ENCODE data around the gene SCN10A. TPM values are rescaled to one million over a fixed set of nuclear protein-coding genes. Genes with fewer than 3 reads are reported as not detected.

SCN10A gene
- total RNA-seq (not detected), total RNA-seq (0 reads per million in 2 donors)

DNA sequence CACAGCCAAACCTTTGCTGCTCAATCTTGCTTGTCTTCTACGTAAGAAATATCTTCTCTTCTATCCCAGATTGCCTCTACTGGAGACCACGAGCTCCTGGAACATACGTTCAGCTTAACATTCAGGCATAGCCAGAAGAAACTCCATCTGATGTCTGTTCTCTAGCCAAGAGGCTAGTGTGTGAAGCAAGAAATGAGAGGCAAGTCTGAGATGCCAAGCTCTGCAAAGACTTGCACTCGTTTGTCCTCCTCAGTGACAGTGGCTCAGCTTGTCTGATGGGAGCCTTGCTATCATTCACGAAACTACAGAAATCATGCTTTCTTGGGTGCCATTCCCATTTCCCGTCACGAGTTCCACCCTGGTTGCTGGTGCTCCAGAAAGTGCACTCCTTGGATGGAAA, at the start of gene SCN10A:
Gene SCN10A (minus strand): TSS at position 192 of the 400 bp plus-strand sequence. CDS start 22,207 bp downstream, outside the sequence.
- H3K27ac Mint-ChIP-seq = no peak within 1 kb of the TSS
- ATAC-seq = no peak
- no peak for DNase-seq
- no peaks in the 10 kb centered on the region for H3K9me3 ChIP-seq (ENCODE audit: control insufficient read depth, low read length, poor library complexity, severe bottlenecking)
- H3K36me3 Mint-ChIP-seq (ENCODE audit: low read depth) = no peaks in the 10 kb centered on the region
- H3K27me3 Mint-ChIP-seq = peaks cover 27% of the 10 kb centered on the region
- H3K4me3 Mint-ChIP-seq = no peak within 1 kb of the TSS
- H3K4me1 Mint-ChIP-seq = no peaks in the 10 kb centered on the region

DNA sequence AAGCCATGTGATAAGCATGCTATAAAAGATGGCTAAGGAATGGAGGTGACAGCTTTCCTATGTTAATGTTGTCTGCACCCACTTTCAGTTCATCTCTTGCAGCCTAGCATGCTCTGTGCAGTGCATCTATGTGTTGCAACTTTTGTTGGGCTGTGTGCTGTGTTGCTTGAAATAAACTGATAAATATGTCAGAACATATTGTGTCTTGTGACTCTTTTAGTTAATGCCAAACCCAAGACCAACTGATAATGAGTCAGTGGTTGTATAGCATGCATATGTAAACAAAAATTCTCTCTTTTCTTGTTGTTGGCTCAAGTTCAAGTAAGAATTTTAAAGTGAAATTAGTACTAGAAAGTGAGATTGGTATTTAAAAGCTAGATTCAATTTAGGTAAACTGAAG, 37.0 kb upstream of the SCN10A start:
- Mint-ChIP-seq H3K4me1 (no peaks in the 10 kb centered on the region), H3K4me3 (no peak overlapping the region), H3K36me3 (ENCODE audit: low read depth) (no peaks in the 10 kb centered on the region), H3K27ac (no peak overlapping the region), H3K27me3 (peaks cover 21% of the 10 kb centered on the region)
- H3K9me3 ChIP-seq (ENCODE audit: control insufficient read depth, low read length, poor library complexity, severe bottlenecking) = no peaks in the 10 kb centered on the region
- DNase-seq (no peak), ATAC-seq (no peak)

DNA sequence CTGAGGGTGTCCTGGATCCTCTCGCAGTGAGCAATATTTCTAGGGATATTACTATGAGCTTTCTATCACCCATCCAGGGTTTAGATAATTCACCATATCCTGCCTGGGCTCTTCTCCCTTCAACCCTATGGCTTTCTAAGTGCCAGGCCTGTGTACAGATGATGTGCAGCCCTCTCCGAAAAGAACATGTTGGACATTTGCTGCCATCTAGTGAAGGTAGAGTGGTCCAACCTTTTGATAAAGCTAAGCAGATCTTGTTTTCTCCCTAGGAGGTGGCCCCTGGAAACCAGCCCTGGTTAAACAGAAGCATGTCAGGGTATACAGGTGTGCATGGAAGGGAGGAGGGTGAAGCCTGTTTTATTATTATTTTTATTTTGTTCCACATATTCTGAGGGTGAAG, 27.9 kb upstream of the SCN10A start:
- Mint-ChIP-seq H3K27me3 (peaks cover 48% of the 10 kb centered on the region), H3K4me1 (no peaks in the 10 kb centered on the region), H3K4me3 (no peak overlapping the region), H3K36me3 (ENCODE audit: low read depth) (peaks cover 4% of the 10 kb centered on the region), H3K27ac (no peak overlapping the region)
- H3K9me3 ChIP-seq (ENCODE audit: control insufficient read depth, low read length, poor library complexity, severe bottlenecking) = no peaks in the 10 kb centered on the region
- ATAC-seq (no peak), DNase-seq (no peak)

DNA sequence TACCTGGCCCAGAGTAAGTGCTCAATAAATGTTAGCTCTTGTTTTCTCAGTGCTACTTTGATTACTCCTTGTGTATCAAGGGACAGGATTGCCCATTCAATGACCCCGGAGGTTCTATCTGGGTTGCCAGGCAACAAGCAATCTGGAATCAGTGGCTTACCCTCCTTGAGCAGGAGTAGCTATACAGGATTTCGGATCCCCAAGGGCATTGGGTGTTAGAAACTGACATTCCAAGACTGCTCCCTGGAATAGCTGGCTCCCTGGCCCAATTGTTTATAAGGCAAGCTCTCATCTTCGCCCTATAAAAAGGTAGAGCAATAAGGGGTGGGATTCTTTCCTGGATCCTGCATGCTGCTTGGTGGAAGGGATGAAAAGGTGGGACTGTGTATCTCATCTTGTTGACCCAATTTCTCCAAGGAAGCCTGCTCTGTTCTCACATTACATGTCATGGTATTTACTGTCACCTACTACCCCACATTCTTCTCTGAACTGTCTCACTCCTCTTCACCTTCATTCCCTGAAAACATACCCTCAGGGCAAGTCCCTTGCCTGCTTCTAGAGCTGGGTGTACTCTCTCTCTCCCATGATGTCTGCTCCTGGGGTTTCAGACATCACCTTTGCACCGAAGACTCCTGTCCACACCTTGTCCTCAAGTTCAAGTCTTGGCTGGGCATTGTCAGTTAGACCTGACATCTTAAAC, 26.4 kb upstream of the SCN10A start:
- Mint-ChIP-seq H3K36me3 (ENCODE audit: low read depth) (peaks cover 4% of the 10 kb centered on the region), H3K27ac (no peak overlapping the region), H3K27me3 (peaks cover 47% of the 10 kb centered on the region), H3K4me3 (no peak overlapping the region), H3K4me1 (no peaks in the 10 kb centered on the region)
- ATAC-seq (no peak), DNase-seq (no peak)
- H3K9me3 ChIP-seq (ENCODE audit: control insufficient read depth, low read length, poor library complexity, severe bottlenecking) = no peaks in the 10 kb centered on the region

DNA sequence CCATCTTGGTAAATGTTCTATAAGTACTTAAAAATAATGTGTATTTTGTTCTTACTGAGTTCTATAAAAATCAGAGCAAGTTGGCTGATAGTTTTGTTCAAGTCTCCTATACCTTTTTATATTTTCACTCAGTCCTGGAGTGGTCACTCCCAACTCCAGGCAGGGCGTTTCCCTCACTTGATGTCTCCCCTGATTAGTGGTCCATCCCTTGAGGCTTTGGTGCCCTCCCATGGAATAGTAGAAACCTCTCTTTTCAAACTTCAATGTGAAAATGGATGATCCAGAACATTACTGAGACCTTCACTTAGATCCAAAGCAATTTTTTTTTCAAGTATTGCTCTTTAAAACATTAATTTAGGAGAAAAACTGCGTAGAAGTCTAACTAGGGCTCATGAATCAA, 25.0 kb upstream of the SCN10A start:
- no peak overlapping the region for H3K4me3 Mint-ChIP-seq
- H3K9me3 ChIP-seq (ENCODE audit: control insufficient read depth, low read length, poor library complexity, severe bottlenecking) = no peaks in the 10 kb centered on the region
- peaks cover 38% of the 10 kb centered on the region for H3K27me3 Mint-ChIP-seq
- DNase-seq (no peak), ATAC-seq (no peak)
- no peaks in the 10 kb centered on the region for H3K4me1 Mint-ChIP-seq
- H3K27ac Mint-ChIP-seq = no peak overlapping the region
- peaks cover 4% of the 10 kb centered on the region for H3K36me3 Mint-ChIP-seq (ENCODE audit: low read depth)

DNA sequence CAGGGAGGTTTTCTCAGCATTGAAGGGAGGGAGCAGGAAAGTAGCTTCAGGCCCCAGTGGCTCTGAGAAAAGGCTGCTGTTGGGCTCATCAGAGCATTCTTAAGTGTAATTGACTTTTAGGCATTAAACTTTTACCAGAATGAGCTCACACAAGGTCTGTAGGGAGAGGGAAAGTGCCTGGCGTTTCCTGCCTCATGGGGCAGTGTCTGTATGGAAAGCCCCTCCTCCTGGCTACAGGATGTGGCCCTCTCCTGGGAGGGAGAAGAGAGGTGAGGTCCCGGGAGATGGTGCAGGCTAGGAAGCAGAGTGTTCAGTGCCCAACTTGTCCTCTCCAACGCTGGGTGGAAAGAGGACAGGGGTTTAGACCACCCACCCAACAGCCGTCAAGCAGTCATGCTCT, 21.3 kb upstream of the SCN10A start:
- Mint-ChIP-seq H3K4me3 (no peak overlapping the region), H3K36me3 (ENCODE audit: low read depth) (no peaks in the 10 kb centered on the region), H3K4me1 (peaks cover 5% of the 10 kb centered on the region), H3K27ac (no peak overlapping the region), H3K27me3 (peaks cover 14% of the 10 kb centered on the region)
- ATAC-seq (no peak), DNase-seq (no peak)
- H3K9me3 ChIP-seq (ENCODE audit: control insufficient read depth, low read length, poor library complexity, severe bottlenecking) = no peaks in the 10 kb centered on the region

DNA sequence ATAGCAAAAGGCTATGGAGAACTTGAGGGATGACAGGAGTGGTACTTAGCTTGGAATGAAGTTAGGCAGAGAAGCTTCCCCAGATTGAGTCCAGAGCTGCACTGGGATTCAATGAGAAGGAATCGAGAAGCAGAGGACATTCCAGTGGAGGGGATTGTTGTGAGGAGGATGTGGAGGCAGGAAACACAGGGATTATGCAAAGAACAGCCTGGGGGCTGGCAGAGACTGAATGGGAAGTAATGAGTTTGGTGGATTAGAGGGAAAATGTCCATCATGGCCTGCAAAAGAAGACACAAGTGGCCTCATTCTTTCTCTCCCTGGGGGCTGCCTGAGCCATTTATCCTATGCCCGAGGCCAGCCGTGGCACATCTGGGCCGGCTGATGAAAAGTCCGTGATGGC, 20.5 kb upstream of the SCN10A start:
- no peaks in the 10 kb centered on the region for H3K36me3 Mint-ChIP-seq (ENCODE audit: low read depth)
- no peaks in the 10 kb centered on the region for H3K9me3 ChIP-seq (ENCODE audit: control insufficient read depth, low read length, poor library complexity, severe bottlenecking)
- H3K27ac Mint-ChIP-seq = no peak overlapping the region
- no peak overlapping the region for H3K4me3 Mint-ChIP-seq
- ATAC-seq (no peak), DNase-seq (no peak)
- H3K27me3 Mint-ChIP-seq = peaks cover 11% of the 10 kb centered on the region
- H3K4me1 Mint-ChIP-seq = peaks cover 5% of the 10 kb centered on the region

DNA sequence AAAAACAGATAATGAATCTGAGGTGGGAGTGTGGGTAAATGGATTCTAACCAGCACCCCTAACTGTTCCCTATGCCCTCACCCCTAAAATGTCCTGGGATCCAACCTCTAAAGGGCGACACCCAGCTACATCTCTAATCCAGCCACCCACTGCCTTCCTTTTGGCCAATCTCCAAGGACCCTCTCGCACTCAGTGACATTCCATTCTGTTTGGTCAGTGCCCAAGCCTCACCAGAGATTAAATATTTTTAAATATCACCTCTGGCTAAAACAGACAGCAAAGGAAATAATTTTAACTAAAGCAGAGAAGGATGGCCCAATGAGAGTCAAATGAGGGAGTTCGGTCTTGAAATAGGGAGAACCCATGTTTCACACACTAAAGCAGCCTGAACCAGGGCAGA, 19.9 kb upstream of the SCN10A start:
- H3K9me3 ChIP-seq (ENCODE audit: control insufficient read depth, low read length, poor library complexity, severe bottlenecking) = no peaks in the 10 kb centered on the region
- Mint-ChIP-seq H3K27me3 (peaks cover 7% of the 10 kb centered on the region), H3K27ac (no peak overlapping the region), H3K4me3 (no peak overlapping the region), H3K36me3 (ENCODE audit: low read depth) (no peaks in the 10 kb centered on the region), H3K4me1 (peaks cover 5% of the 10 kb centered on the region)
- ATAC-seq (no peak), DNase-seq (no peak)

DNA sequence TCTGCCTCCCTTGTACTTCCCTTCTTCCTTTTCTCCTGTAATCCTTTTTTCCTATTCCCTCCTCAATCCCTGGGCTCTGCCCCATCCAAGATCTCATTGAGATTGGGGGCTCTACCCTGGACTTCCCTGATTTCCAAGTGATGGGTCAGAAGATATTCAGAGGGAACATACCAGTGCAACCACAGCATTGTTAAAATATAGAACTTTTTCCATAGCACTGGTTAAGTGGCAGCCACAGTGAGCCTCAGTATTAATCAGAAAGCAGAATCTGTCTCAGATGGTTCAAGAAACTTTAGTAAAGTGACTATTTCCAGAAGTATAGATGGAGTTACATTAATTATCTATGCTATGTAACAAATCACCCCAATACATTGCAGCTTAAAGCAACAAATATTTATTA, 18.7 kb upstream of the SCN10A start:
- peaks cover 1% of the 10 kb centered on the region for H3K27me3 Mint-ChIP-seq
- H3K27ac Mint-ChIP-seq = no peak overlapping the region

DNA sequence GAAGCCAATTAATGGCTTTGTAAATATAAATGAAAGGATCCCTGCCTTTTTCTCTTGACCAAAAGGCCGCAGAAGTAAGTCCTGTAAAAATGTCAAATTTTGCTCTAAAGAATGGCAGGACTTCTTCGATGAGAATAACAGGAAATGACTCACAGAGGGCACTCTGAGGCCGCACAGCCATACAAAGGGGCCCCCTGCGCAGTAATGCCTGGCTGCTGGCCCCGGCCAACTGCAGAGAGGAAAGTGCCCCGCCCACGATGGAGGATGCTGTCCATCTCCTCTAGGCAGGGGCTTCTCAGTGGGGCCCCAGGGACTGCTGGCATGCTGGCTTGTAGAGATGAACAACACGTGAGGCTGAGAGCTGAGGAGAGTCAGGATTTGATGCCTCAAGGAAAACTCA, 18.1 kb upstream of the SCN10A start:
- peaks cover 5% of the 10 kb centered on the region for H3K4me1 Mint-ChIP-seq
- H3K27ac Mint-ChIP-seq = no peak overlapping the region
- H3K27me3 Mint-ChIP-seq = no peaks in the 10 kb centered on the region
- ATAC-seq (no peak), DNase-seq (no peak)
- no peak overlapping the region for H3K4me3 Mint-ChIP-seq
- H3K9me3 ChIP-seq (ENCODE audit: control insufficient read depth, low read length, poor library complexity, severe bottlenecking) = no peaks in the 10 kb centered on the region
- H3K36me3 Mint-ChIP-seq (ENCODE audit: low read depth) = no peaks in the 10 kb centered on the region

More for the DNA sequence above, 18.7 kb upstream of the SCN10A start:
- Mint-ChIP-seq H3K36me3 (ENCODE audit: low read depth) (no peaks in the 10 kb centered on the region), H3K4me1 (peaks cover 5% of the 10 kb centered on the region), H3K4me3 (no peak overlapping the region)
- no peak for DNase-seq
- no peaks in the 10 kb centered on the region for H3K9me3 ChIP-seq (ENCODE audit: control insufficient read depth, low read length, poor library complexity, severe bottlenecking)
- ATAC-seq = no peak

DNA sequence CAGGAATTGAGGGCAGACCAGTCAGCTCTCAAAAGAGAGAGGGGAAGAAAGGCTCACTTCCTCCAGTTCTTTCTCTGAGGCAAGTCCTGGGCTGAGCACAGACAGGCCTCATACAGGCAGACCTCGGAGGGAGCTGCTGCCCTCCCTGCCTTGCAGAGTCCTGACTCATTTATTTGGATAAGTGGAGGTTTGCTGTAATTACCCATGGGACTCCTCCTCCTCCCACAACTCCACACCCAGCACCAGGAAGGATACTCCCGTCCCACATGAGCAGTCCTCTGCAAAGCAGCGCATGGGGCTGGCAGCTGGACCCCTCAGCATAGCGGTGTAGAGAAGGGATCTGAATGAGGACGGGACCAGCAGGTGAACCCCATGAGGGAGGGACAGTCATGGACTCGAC, 13.4 kb upstream of the SCN10A start:
- no peak overlapping the region for H3K27ac Mint-ChIP-seq
- H3K4me3 Mint-ChIP-seq = no peak overlapping the region

DNA sequence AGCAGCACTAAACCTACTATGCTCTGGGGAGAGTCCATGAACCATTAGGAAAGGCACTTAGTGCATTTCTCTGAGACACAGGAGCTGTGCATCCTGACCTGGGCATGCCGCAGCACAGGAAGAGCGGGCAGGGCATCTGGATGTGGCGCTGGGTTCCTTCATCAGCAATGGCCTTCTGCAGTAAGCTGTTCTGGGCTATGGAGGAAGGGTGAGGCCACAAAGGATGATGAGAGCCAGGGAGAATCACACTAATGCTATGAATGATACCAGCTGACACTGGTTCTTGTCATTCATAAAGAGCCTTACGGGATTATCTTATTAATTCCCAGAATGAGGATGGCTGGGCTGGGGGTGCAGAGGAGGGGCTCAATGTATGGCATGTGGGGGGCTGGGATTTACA, 12.7 kb upstream of the SCN10A start:
- no peak overlapping the region for H3K4me3 Mint-ChIP-seq
- H3K4me1 Mint-ChIP-seq = peaks cover 3% of the 10 kb centered on the region
- no peak overlapping the region for H3K27ac Mint-ChIP-seq
- H3K36me3 Mint-ChIP-seq (ENCODE audit: low read depth) = no peaks in the 10 kb centered on the region
- H3K27me3 Mint-ChIP-seq = no peaks in the 10 kb centered on the region
- DNase-seq (no peak), ATAC-seq (no peak)
- H3K9me3 ChIP-seq (ENCODE audit: control insufficient read depth, low read length, poor library complexity, severe bottlenecking) = no peaks in the 10 kb centered on the region

More for the DNA sequence above, 13.4 kb upstream of the SCN10A start:
- H3K9me3 ChIP-seq (ENCODE audit: control insufficient read depth, low read length, poor library complexity, severe bottlenecking) = no peaks in the 10 kb centered on the region
- ATAC-seq (no peak), DNase-seq (no peak)
- Mint-ChIP-seq H3K27me3 (no peaks in the 10 kb centered on the region), H3K4me1 (peaks cover 6% of the 10 kb centered on the region), H3K36me3 (ENCODE audit: low read depth) (no peaks in the 10 kb centered on the region)

DNA sequence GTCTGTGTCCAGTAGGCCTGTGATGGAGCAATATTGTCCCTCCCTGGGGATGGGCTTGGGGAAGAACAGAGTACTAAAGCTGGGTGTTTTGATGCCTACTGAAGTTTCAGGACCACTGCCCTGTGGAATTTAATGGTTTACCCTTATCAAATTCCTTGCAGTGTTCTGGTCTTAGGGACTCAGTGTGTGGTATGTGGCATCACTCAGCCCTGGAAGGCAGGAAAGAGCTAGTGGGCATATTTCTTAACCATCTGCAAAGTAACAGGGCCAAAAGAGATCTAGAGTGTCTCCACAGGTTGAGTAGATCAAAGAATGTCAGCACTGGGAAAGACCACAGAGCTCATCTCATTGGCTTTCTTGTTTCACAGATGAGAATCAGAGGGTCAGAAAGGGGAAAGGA, 11.8 kb upstream of the SCN10A start:
- H3K9me3 ChIP-seq (ENCODE audit: control insufficient read depth, low read length, poor library complexity, severe bottlenecking) = no peaks in the 10 kb centered on the region
- DNase-seq (no peak), ATAC-seq (no peak)
- Mint-ChIP-seq H3K27ac (no peak overlapping the region), H3K4me1 (peaks cover 3% of the 10 kb centered on the region), H3K27me3 (no peaks in the 10 kb centered on the region), H3K4me3 (no peak overlapping the region), H3K36me3 (ENCODE audit: low read depth) (no peaks in the 10 kb centered on the region)

DNA sequence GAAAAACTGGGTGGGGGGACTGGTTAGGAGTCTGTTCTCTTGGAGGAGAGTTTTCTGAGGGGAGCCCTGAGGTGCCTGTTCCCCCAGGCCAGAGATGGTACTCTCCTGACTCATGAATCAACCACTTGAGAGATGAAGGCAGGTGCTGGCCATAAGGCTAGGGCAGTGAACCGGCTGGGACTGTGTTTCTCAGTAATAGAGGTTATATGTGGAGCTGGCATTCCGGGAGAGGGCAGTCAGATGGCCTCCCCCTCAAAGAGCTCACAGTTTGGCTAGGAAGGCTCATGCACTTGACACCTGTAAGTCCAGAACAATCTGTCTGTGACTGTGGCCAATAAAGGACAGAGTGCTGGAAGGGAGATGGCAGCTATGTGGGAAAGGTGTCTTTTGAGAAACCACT, 10.0 kb upstream of the SCN10A start:
- DNase-seq = no peak
- H3K27ac Mint-ChIP-seq = no peak overlapping the region
- H3K27me3 Mint-ChIP-seq = no peaks in the 10 kb centered on the region
- H3K4me1 Mint-ChIP-seq = peaks cover 3% of the 10 kb centered on the region
- H3K9me3 ChIP-seq (ENCODE audit: control insufficient read depth, low read length, poor library complexity, severe bottlenecking) = no peaks in the 10 kb centered on the region
- no peak for ATAC-seq
- no peaks in the 10 kb centered on the region for H3K36me3 Mint-ChIP-seq (ENCODE audit: low read depth)
- H3K4me3 Mint-ChIP-seq = no peak overlapping the region
